ENCODE results near the gene PITPNM2. TPM values are rescaled to one million over a fixed set of nuclear protein-coding genes. Genes with fewer than 3 reads are reported as not detected.
A peak's percentile ranks its signal among the peaks of the same experiment; 100 is the strongest.

The PITPNM2 gene
- total and polyA plus RNA-seq, 2 of the 8 experiments (the other 6 are each of a cell fraction or from before 2014, with no cell fraction given), result 0.59 to 3.4 TPM

GRCh38 chr12:123142921-123143735 is 7.8 kb downstream of the PITPNM2 start:
- Histone ChIP-seq H3K14ac (ENCODE audit: insufficient read length) (no peak overlapping the region), H3K79me2 (ENCODE audit: control insufficient read depth in 1 of 2, insufficient read depth in 2 of 2, low read length in 2 of 2) (no peaks in the 10 kb centered on the region)
- CTCF ChIA-PET (ENCODE audit: partially characterized antibody), result interaction anchor here (0.8 to 1.8 kb wide), 7 partner anchors 9 to 100 kb away, joined by 3 to 6 read pairs (median 3); no protein-coding TSS in a partner anchor

More at GRCh38 chr12:123142921-123143735, 7.8 kb downstream of the PITPNM2 start:
- DNase-seq (ENCODE audit: low read depth in 1 of 2, low spot score in 2 of 2), result no peak
- POLR2A ChIA-PET (ENCODE audit: partially characterized antibody), result interaction anchor here (0.6 to 2.1 kb wide), 3 partner anchors 90 to 170 kb away, joined by 3 to 8 read pairs (median 3); partner anchors contain the start of genes MPHOSPH9 and MTRFR
- Histone ChIP-seq H4K20me1 (replicated peaks in 1 of 2; ENCODE audit: control insufficient read depth in 1 of 2, insufficient read depth in 2 of 2, low read length in 2 of 2) (no peaks in the 10 kb centered on the region), H2BK12ac (ENCODE audit: low read depth, low read length) (0 out of 2 replicates have a peak overlapping the region, but pooled peaks have one; percentile 27), H3K27me3 (replicated peaks in 1 of 4; ENCODE audit: control insufficient read depth in 3 of 4, extremely low read depth in 1 of 4, insufficient read depth in 3 of 4, low read length in 3 of 4) (peaks cover 0 to 5% (median under 1%) of the 10 kb centered on the region in 4 experiments; a peak in 3 of 7 replicates), H3K9me3 (ENCODE audit: insufficient read depth in 2 of 2, low read depth in 1 of 2, low read length in 1 of 2) (no peaks in the 10 kb centered on the region), H3K18ac (ENCODE audit: extremely low read depth, low read length) (no peak overlapping the region), H3K4me2 (ENCODE audit: insufficient read depth in 1 of 2, low read depth in 2 of 2, low read length in 2 of 2) (no peak overlapping the region), H3K4ac (replicated peaks; ENCODE audit: insufficient read length, low read depth, low read length) (no peak overlapping the region), H3K27ac (ENCODE audit: low read depth, low read length) (no peak overlapping the region), H4K91ac (replicated peaks; ENCODE audit: insufficient read length, low read length) (no peak overlapping the region), H3K23ac (ENCODE audit: insufficient read length) (no peak overlapping the region), H3K23me2 (ENCODE audit: low read depth, low read length) (no peaks in the 10 kb centered on the region), H3K4me1 (replicated peaks in 1 of 4; ENCODE audit: control insufficient read depth in 3 of 4, insufficient read depth in 4 of 4, low read length in 3 of 4) (peaks cover 1 to 6% (median 4%) of the 10 kb centered on the region in 4 experiments; a peak in 4 of 7 replicates), H3K9ac (replicated peaks in 1 of 4; ENCODE audit: extremely low read depth in 1 of 4, low read depth in 3 of 4, low read length in 3 of 4) (no peak overlapping the region), H2BK5ac (ENCODE audit: low read depth, low read length) (no peak overlapping the region), H2AK5ac (ENCODE audit: low read depth, low read length) (no peak overlapping the region), H2BK120ac (replicated peaks; ENCODE audit: low read depth, low read length) (no peak overlapping the region), H3K56ac (replicated peaks; ENCODE audit: insufficient read length, low read depth, low read length) (no peak overlapping the region), H4K8ac (ENCODE audit: extremely low read depth, insufficient read depth, low read length) (no peak overlapping the region), H3K36me3 (ENCODE audit: control insufficient read depth in 2 of 4, insufficient read depth in 4 of 4, low read length in 3 of 4) (no peaks in the 10 kb centered on the region), H3K79me1 (ENCODE audit: low read depth, low read length) (no peaks in the 10 kb centered on the region), H2BK15ac (ENCODE audit: low read length) (0 out of 2 replicates have a peak overlapping the region, but pooled peaks have one; percentile 61), H4K5ac (ENCODE audit: insufficient read length, low read depth, low read length) (no peak overlapping the region), H2AFZ (ENCODE audit: low read length) (no peak overlapping the region), H2BK20ac (ENCODE audit: low read length) (no peak overlapping the region), H3K4me3 (ENCODE audit: extremely low read depth in 1 of 4, insufficient read depth in 2 of 4, low read depth in 3 of 4, low read length in 4 of 4) (no peak overlapping the region)
- WGBS, 2 experiments (ENCODE audit: extremely low coverage in 1 of 2, insufficient coverage in 1 of 2, insufficient read length in 1 of 2, insufficient replicate concordance in 2 of 2, low coverage in 1 of 2, low lambda C conversion rate in 2 of 2, missing lambda C conversion rate in 1 of 2), result 92% methylated on average over 6 of the region's 11 CpGs; no CpG with 5 or more reads in 1 of the 2 experiments
- no peak for FAIRE-seq

All from H1 (cell line).